ENCODE measurements around the gene HSPB9. TPM values are rescaled to one million over a fixed set of nuclear protein-coding genes. Genes with fewer than 3 reads are reported as not detected.
A peak's percentile ranks its signal among the peaks of the same experiment; 100 is the strongest.

HSPB9 gene
- total and polyA plus RNA-seq, 10 of the 15 experiments (the other 5 are each of a cell fraction or from before 2014, with no cell fraction given): 0.04 to 0.40 (median 0.11) TPM; not detected in 7

DNA sequence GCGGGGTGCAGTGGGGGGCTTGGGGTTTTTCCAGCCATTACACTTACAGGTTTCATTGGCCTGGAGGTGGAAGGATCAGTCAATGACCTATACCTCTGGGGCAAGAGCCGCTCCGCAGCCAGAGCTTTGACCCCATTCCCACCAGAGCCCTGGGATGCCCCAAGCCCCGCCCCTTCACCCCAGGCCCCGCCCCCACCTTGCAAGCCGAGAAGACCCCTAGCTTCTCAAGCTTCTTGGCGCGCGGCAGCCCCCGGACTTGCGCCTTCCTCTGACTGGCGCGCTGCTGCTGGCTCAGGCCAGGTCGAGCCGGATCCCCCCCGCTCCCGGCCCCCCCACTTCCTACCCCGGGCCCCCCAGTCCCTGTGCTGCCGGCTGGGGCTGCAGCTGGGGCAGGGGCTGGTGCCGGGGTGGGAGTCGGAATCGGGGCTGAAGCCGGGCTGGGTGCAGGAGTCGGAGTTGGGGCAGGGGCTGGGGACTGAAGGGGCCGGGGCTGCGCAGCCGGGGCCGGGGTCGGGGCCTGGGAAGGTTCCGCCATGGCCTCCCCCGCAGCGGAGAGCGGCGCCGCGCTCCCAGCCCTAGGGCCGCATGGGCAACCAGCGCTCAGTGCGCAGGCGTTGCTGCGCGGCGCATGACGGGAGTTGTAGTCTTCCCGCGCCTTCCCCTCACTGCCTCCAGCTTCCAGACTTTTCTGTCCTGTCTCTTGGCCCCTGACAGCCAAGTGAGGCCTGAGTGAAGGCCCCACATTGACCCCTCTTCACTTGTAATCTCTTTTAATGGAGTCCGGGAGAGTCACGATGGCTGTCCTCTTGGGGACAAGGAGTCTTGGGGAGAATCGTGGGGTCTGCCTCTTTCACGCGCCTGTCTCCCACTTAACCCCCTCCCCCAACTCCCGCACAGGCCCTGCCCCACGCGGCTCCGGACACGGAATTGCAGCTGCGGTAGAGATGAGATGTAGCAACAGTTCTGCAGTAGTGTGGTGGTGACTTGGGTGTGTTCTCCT is 1.5 kb upstream of the HSPB9 start, which contains the start of gene KAT2A (continued):
- TF ChIP-seq, protein P1, sequence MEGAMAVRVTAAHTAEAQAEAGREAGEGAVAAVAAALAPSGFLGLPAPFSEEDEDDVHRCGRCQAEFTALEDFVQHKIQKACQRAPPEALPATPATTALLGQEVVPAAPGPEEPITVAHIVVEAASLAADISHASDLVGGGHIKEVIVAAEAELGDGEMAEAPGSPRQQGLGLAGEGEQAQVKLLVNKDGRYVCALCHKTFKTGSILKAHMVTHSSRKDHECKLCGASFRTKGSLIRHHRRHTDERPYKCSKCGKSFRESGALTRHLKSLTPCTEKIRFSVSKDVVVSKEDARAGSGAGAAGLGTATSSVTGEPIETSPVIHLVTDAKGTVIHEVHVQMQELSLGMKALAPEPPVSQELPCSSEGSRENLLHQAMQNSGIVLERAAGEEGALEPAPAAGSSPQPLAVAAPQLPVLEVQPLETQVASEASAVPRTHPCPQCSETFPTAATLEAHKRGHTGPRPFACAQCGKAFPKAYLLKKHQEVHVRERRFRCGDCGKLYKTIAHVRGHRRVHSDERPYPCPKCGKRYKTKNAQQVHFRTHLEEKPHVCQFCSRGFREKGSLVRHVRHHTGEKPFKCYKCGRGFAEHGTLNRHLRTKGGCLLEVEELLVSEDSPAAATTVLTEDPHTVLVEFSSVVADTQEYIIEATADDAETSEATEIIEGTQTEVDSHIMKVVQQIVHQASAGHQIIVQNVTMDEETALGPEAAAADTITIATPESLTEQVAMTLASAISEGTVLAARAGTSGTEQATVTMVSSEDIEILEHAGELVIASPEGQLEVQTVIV (IDR thresholded peaks at IDR 0.05; ENCODE audit: borderline replicate concordance, partially characterized antibody): no peak
- TF ChIP-seq YY1 (IDR thresholded peaks at IDR 0.05; ENCODE audit: low read depth, low read length): peak; percentile 89
- no peak for TF ChIP-seq MTA2 (IDR thresholded peaks at IDR 0.05; ENCODE audit: low read depth)
- TF ChIP-seq POU2F2 (IDR thresholded peaks at IDR 0.05; ENCODE audit: borderline replicate concordance, low read depth, low read length): no peak
- peak; percentile 75 for TF ChIP-seq MYC (IDR thresholded peaks at IDR 0.05; ENCODE audit: insufficient read depth, insufficient read length, insufficient replicate concordance, low read length, severe bottlenecking)
- TF ChIP-seq GATAD2B (conservative IDR thresholded peaks at IDR 0.05; ENCODE audit: low read depth): no peak
- TF ChIP-seq KDM1A (IDR thresholded peaks at IDR 0.05; ENCODE audit: borderline replicate concordance): no peak
- TF ChIP-seq, protein P2, sequence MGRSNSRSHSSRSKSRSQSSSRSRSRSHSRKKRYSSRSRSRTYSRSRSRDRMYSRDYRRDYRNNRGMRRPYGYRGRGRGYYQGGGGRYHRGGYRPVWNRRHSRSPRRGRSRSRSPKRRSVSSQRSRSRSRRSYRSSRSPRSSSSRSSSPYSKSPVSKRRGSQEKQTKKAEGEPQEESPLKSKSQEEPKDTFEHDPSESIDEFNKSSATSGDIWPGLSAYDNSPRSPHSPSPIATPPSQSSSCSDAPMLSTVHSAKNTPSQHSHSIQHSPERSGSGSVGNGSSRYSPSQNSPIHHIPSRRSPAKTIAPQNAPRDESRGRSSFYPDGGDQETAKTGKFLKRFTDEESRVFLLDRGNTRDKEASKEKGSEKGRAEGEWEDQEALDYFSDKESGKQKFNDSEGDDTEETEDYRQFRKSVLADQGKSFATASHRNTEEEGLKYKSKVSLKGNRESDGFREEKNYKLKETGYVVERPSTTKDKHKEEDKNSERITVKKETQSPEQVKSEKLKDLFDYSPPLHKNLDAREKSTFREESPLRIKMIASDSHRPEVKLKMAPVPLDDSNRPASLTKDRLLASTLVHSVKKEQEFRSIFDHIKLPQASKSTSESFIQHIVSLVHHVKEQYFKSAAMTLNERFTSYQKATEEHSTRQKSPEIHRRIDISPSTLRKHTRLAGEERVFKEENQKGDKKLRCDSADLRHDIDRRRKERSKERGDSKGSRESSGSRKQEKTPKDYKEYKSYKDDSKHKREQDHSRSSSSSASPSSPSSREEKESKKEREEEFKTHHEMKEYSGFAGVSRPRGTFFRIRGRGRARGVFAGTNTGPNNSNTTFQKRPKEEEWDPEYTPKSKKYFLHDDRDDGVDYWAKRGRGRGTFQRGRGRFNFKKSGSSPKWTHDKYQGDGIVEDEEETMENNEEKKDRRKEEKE (IDR thresholded peaks at IDR 0.05): no peak
- no peak for TF ChIP-seq ETV6 (conservative IDR thresholded peaks at IDR 0.05 in 1 of 2, IDR thresholded peaks at IDR 0.05 in 1 of 2; ENCODE audit: borderline replicate concordance in 1 of 2, low read depth in 1 of 2)
- TF ChIP-seq KLF5 (IDR thresholded peaks at IDR 0.05; ENCODE audit: partially characterized antibody): no peak
- TF ChIP-seq TCF3 (IDR thresholded peaks at IDR 0.05; ENCODE audit: borderline replicate concordance, insufficient read depth, low read depth, low read length): no peak
- no peak for TF ChIP-seq CHD4 (IDR thresholded peaks at IDR 0.05)
- TF ChIP-seq RAD21 (IDR thresholded peaks at IDR 0.05; ENCODE audit: insufficient read depth, low read depth, low read length): no peak
- TF ChIP-seq, protein P3, sequence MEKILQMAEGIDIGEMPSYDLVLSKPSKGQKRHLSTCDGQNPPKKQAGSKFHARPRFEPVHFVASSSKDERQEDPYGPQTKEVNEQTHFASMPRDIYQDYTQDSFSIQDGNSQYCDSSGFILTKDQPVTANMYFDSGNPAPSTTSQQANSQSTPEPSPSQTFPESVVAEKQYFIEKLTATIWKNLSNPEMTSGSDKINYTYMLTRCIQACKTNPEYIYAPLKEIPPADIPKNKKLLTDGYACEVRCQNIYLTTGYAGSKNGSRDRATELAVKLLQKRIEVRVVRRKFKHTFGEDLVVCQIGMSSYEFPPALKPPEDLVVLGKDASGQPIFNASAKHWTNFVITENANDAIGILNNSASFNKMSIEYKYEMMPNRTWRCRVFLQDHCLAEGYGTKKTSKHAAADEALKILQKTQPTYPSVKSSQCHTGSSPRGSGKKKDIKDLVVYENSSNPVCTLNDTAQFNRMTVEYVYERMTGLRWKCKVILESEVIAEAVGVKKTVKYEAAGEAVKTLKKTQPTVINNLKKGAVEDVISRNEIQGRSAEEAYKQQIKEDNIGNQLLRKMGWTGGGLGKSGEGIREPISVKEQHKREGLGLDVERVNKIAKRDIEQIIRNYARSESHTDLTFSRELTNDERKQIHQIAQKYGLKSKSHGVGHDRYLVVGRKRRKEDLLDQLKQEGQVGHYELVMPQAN (conservative IDR thresholded peaks at IDR 0.05): no peak
- no peak for TF ChIP-seq RBBP5 (conservative IDR thresholded peaks at IDR 0.05)
- no peak for TF ChIP-seq MEF2B (IDR thresholded peaks at IDR 0.05; ENCODE audit: partially characterized antibody, poor library complexity, severe bottlenecking)
- TF ChIP-seq, protein P4, sequence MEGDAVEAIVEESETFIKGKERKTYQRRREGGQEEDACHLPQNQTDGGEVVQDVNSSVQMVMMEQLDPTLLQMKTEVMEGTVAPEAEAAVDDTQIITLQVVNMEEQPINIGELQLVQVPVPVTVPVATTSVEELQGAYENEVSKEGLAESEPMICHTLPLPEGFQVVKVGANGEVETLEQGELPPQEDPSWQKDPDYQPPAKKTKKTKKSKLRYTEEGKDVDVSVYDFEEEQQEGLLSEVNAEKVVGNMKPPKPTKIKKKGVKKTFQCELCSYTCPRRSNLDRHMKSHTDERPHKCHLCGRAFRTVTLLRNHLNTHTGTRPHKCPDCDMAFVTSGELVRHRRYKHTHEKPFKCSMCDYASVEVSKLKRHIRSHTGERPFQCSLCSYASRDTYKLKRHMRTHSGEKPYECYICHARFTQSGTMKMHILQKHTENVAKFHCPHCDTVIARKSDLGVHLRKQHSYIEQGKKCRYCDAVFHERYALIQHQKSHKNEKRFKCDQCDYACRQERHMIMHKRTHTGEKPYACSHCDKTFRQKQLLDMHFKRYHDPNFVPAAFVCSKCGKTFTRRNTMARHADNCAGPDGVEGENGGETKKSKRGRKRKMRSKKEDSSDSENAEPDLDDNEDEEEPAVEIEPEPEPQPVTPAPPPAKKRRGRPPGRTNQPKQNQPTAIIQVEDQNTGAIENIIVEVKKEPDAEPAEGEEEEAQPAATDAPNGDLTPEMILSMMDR (IDR thresholded peaks at IDR 0.05 in 2 of 3, conservative IDR thresholded peaks at IDR 0.05 in 1 of 3; ENCODE audit: control insufficient read depth in 2 of 3, extremely low read depth in 1 of 3, insufficient read depth in 1 of 3, low read depth in 3 of 3, low read length in 3 of 3): no peak
- TF ChIP-seq EZH2 (IDR thresholded peaks at IDR 0.05; ENCODE audit: borderline replicate concordance, control insufficient read depth, low read depth, low read length): no peak
